IMR-90 (cell line): ENCODE data around the gene SLC27A4.

Experiments used
- CEBPB ChIP-seq: IDR thresholded peaks from 2 replicates; pipeline ENCODE4 v1.6.1; 2012; ENCODE audit warnings: low read depth, low read length, improper control_type of control experiment
- CHD1 ChIP-seq: IDR thresholded peaks from 2 replicates; pipeline ENCODE4 v1.6.1; 2012; ENCODE audit warnings: low read depth, low read length, improper control_type of control experiment
- CTCF ChIP-seq: conservative IDR thresholded peaks from 2 replicates; pipeline ENCODE4 v1.5.1; 2012; ENCODE audit warnings: mild to moderate bottlenecking, low read depth, low read length, improper control_type of control experiment
- FOS ChIP-seq: fragments of 150-350 bp; IDR thresholded peaks from 2 replicates; pipeline ENCODE4 v1.6.1; 2016; ENCODE audit warnings: low read depth, low read length
- MAFK ChIP-seq: IDR thresholded peaks from 2 replicates; pipeline ENCODE4 v1.6.1; 2012; ENCODE audit warnings: low read depth, low read length, improper control_type of control experiment
- MXI1 ChIP-seq: IDR thresholded peaks from 2 replicates; pipeline ENCODE4 v1.6.1; 2012; ENCODE audit warnings: low read depth, mild to moderate bottlenecking, low read length, moderate library complexity, borderline replicate concordance
- NFE2L2 ChIP-seq: fragments of 150-350 bp; IDR thresholded peaks from 2 replicates; pipeline ENCODE4 v1.6.1; 2016; ENCODE audit warnings: low read depth, mild to moderate bottlenecking, low read length
- POLR2A ChIP-seq: IDR thresholded peaks from 2 replicates; pipeline ENCODE4 v1.6.1; 2012; ENCODE audit warnings: mild to moderate bottlenecking, low read depth, low read length
- RAD21 ChIP-seq: IDR thresholded peaks from 2 replicates; pipeline ENCODE4 v1.6.1; 2012; ENCODE audit warnings: low read length, improper control_type of control experiment
- RCOR1 ChIP-seq: IDR thresholded peaks from 2 replicates; pipeline ENCODE4 v1.6.1; 2012; ENCODE audit warnings: mild to moderate bottlenecking, low read length, improper control_type of control experiment; ENCODE audit not compliant: insufficient replicate concordance
- SMC3 ChIP-seq: fragments of 150-350 bp; IDR thresholded peaks from 2 replicates; pipeline ENCODE4 v1.6.1; 2016; ENCODE audit warnings: low read depth, mild to moderate bottlenecking, antibody characterized with exemption, low read length, moderate library complexity
- USF2 ChIP-seq: fragments of 150-350 bp; IDR thresholded peaks from 2 replicates; pipeline ENCODE4 v1.6.1; 2017; ENCODE audit warnings: mild to moderate bottlenecking, antibody characterized with exemption, low read length, low read depth
- TF ChIP-seq, protein P1 (sequence below): fragments of 150-350 bp; IDR thresholded peaks from 2 replicates; pipeline ENCODE4 v1.6.1; 2016; ENCODE audit warnings: low read depth, mild to moderate bottlenecking, low read length, moderate library complexity, borderline replicate concordance

GRCh38 chr9:128393145-128393775 lies 52.9 kb downstream of the SLC27A4 start:
- TF ChIP-seq CTCF (no peak), RCOR1 (no peak), POLR2A (no peak), USF2 (no peak), CEBPB (no peak), FOS (no peak), MAFK (no peak), NFE2L2 (no peak), MXI1 (no peak), RAD21 (no peak), SMC3 (no peak), CHD1 (no peak)
- TF ChIP-seq, protein P1, sequence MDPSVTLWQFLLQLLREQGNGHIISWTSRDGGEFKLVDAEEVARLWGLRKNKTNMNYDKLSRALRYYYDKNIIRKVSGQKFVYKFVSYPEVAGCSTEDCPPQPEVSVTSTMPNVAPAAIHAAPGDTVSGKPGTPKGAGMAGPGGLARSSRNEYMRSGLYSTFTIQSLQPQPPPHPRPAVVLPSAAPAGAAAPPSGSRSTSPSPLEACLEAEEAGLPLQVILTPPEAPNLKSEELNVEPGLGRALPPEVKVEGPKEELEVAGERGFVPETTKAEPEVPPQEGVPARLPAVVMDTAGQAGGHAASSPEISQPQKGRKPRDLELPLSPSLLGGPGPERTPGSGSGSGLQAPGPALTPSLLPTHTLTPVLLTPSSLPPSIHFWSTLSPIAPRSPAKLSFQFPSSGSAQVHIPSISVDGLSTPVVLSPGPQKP: no peak
